Measurements from ENCODE around the gene FAM222A.

Gene FAM222A

GRCh38 chr12:109813810-109814416, 100.3 kb downstream of the FAM222A start:
- H3K4me3 ChIP-seq, result no peak overlapping the region
- no peak overlapping the region for H3K27ac ChIP-seq

GRCh38 chr12:109814600-109815150, 101.0 kb downstream of the FAM222A start:
- H3K27ac ChIP-seq, result no peak overlapping the region
- no peak overlapping the region for H3K4me3 ChIP-seq

GRCh38 chr12:109815225-109815624, 101.6 kb downstream of the FAM222A start:
- Histone ChIP-seq H3K4me3 (no peak overlapping the region), H3K27ac (no peak overlapping the region)

GRCh38 chr12:109815757-109816617, 102.4 kb downstream of the FAM222A start:
- H3K27ac ChIP-seq, result no peak overlapping the region

GRCh38 chr12:109816870-109817269, 103.2 kb downstream of the FAM222A start:
- peak overlapping the region in 1 of 21 experiments; percentile 14 for H3K27ac ChIP-seq
- H3K4me3 ChIP-seq, result no peak overlapping the region

More at GRCh38 chr12:109815757-109816617, 102.4 kb downstream of the FAM222A start:
- H3K4me3 ChIP-seq, result no peak overlapping the region

GRCh38 chr12:109817627-109818231, 104.1 kb downstream of the FAM222A start:
- H3K27ac ChIP-seq, result no peak overlapping the region
- H3K4me3 ChIP-seq, result no peak overlapping the region

- H3K4me3 ChIP-seq, result no peak overlapping the region
- no peak overlapping the region for H3K27ac ChIP-seq
Measured at GRCh38 chr12:109818253-109818652, 104.6 kb downstream of the FAM222A start.

- H3K27ac ChIP-seq, result peak overlapping the region in 5 of 21 experiments; percentile 13 to 67 (median 32)
- H3K4me3 ChIP-seq, result no peak overlapping the region
Measured at GRCh38 chr12:109818905-109819500, 105.4 kb downstream of the FAM222A start.
